ENCODE data around the gene KCNA10.

DNA sequence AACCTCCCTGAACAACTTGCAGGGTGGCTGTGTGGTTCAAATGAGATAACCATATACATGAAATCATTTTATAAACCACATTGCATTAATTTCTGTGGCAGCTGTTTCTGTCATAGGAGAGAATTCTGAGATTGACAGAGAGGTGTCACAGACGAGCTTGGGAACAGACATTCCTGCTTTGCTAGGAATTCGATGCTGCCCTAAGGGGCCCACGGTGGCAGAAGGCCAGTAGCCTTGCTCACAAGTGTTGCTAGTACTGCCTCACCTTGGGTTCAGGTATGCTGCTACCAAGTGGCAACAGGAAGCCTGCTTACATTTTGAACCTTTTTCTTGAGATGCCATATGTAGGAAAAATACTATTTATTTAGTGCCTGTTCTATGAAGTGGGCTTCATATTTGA lies 13.4 kb downstream of the KCNA10 start:
- TF ChIP-seq, protein P1, sequence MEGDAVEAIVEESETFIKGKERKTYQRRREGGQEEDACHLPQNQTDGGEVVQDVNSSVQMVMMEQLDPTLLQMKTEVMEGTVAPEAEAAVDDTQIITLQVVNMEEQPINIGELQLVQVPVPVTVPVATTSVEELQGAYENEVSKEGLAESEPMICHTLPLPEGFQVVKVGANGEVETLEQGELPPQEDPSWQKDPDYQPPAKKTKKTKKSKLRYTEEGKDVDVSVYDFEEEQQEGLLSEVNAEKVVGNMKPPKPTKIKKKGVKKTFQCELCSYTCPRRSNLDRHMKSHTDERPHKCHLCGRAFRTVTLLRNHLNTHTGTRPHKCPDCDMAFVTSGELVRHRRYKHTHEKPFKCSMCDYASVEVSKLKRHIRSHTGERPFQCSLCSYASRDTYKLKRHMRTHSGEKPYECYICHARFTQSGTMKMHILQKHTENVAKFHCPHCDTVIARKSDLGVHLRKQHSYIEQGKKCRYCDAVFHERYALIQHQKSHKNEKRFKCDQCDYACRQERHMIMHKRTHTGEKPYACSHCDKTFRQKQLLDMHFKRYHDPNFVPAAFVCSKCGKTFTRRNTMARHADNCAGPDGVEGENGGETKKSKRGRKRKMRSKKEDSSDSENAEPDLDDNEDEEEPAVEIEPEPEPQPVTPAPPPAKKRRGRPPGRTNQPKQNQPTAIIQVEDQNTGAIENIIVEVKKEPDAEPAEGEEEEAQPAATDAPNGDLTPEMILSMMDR (IDR thresholded peaks at IDR 0.05; ENCODE audit: insufficient read depth, low read depth, low read length), result no peak
- no peak for TF ChIP-seq EZH2 (IDR thresholded peaks at IDR 0.05; ENCODE audit: insufficient read depth, low read length)

Measured in astrocyte (in vitro differentiated cells and primary cell).